ENCODE results near the gene CROCC.

- no peak for TF ChIP-seq CTCF (IDR thresholded peaks at IDR 0.05)
- no peak for TF ChIP-seq EP300 (IDR thresholded peaks at IDR 0.05)
Measured at GRCh38 chr1:17017435-17017834, 95.7 kb downstream of the CROCC start.
